SU-DHL-6 (cell line): ENCODE measurements around the gene PTPRH.

ENCODE experiments used
- H2AFZ ChIP-seq: fragments of 200-600 bp; sonication (generic); 2 replicates; pipeline ENCODE4 v1.6.1; 2014; ENCODE audit warnings: low read depth, mild to moderate bottlenecking, moderate library complexity, mixed read lengths, antibody characterized with exemption, low read length; ENCODE audit not compliant: severe bottlenecking
- H3F3A ChIP-seq: fragments of 200-600 bp; shearing (Covaris generic); 2 replicates; pipeline ENCODE4 v1.6.0; 2016; ENCODE audit warnings: antibody characterized with exemption, mild to moderate bottlenecking; ENCODE audit not compliant: insufficient read depth
- H3K27ac ChIP-seq: fragments of 200-600 bp; sonication (generic); 2 replicates; pipeline ENCODE4 v1.5.1; 2016; ENCODE audit warnings: low read depth, mild to moderate bottlenecking, low read length, moderate library complexity, mixed read lengths
- H3K27me3 ChIP-seq: fragments of 200-600 bp; sonication (generic), shearing (Covaris generic); 2 replicates; pipeline ENCODE4 v1.6.0; 2014; ENCODE audit warnings: mild to moderate bottlenecking, low read length
- H3K36me3 ChIP-seq: fragments of 200-600 bp; sonication (generic); 2 replicates; pipeline ENCODE4 v1.6.1; 2014; ENCODE audit warnings: mild to moderate bottlenecking, low read length, mixed read lengths
- H3K4me2 ChIP-seq: fragments of 300-600, 200-600 bp; shearing (Covaris generic), sonication (generic); 2 replicates; pipeline ENCODE4 v1.6.0; 2014; ENCODE audit warnings: low read length, low read depth, mild to moderate bottlenecking; ENCODE audit not compliant: poor library complexity, severe bottlenecking
- H3K4me3 ChIP-seq: fragments of 200-600 bp; sonication (generic); 2 replicates; pipeline ENCODE4 v1.5.1; 2014; ENCODE audit warnings: antibody characterized with exemption, low read length, mild to moderate bottlenecking, mixed read lengths; ENCODE audit not compliant: insufficient read depth, poor library complexity, severe bottlenecking
- H3K79me2 ChIP-seq: fragments of 200-600 bp; sonication (generic); 2 replicates; pipeline ENCODE4 v1.6.1; 2014; ENCODE audit warnings: mild to moderate bottlenecking, low read length, moderate library complexity; ENCODE audit not compliant: insufficient read depth
- H3K9ac ChIP-seq: fragments of 200-600 bp; sonication (generic); 2 replicates; pipeline ENCODE4 v1.7.0; 2014; ENCODE audit warnings: mild to moderate bottlenecking, low read length
- H3K9me2 ChIP-seq: fragments of 200-600 bp; sonication (generic); replicated peaks from 2 replicates; pipeline ENCODE4 v1.6.1; 2014; ENCODE audit warnings: low read length; ENCODE audit not compliant: insufficient read depth
- H3K9me3 ChIP-seq: fragments of 200-600 bp; sonication (generic); 2 replicates; pipeline ENCODE4 v1.6.1; 2014; ENCODE audit warnings: low read length, mixed read lengths; ENCODE audit not compliant: insufficient read depth
- H4K20me1 ChIP-seq: fragments of 200-600 bp; sonication (generic); 2 replicates; pipeline ENCODE4 v1.6.1; 2014; ENCODE audit warnings: low read depth, mild to moderate bottlenecking, antibody characterized with exemption, low read length, moderate library complexity, mixed read lengths
- CTCF ChIP-seq: fragments of 200-600 bp; sonication (generic); IDR thresholded peaks from one replicate; pipeline ENCODE4 v1.5.1; 2017; ENCODE audit warnings: antibody characterized with exemption, mild to moderate bottlenecking, low read length, moderate library complexity; ENCODE audit not compliant: insufficient read depth, poor library complexity, severe bottlenecking
- EZH2phosphoT487 ChIP-seq: fragments of 200-600 bp; sonication (generic), shearing (Covaris generic); conservative IDR thresholded peaks from 2 replicates; pipeline ENCODE4 v1.6.1; 2018; ENCODE audit warnings: mild to moderate bottlenecking, antibody characterized with exemption, low read length, moderate library complexity, mixed read lengths

Gene PTPRH

DNA sequence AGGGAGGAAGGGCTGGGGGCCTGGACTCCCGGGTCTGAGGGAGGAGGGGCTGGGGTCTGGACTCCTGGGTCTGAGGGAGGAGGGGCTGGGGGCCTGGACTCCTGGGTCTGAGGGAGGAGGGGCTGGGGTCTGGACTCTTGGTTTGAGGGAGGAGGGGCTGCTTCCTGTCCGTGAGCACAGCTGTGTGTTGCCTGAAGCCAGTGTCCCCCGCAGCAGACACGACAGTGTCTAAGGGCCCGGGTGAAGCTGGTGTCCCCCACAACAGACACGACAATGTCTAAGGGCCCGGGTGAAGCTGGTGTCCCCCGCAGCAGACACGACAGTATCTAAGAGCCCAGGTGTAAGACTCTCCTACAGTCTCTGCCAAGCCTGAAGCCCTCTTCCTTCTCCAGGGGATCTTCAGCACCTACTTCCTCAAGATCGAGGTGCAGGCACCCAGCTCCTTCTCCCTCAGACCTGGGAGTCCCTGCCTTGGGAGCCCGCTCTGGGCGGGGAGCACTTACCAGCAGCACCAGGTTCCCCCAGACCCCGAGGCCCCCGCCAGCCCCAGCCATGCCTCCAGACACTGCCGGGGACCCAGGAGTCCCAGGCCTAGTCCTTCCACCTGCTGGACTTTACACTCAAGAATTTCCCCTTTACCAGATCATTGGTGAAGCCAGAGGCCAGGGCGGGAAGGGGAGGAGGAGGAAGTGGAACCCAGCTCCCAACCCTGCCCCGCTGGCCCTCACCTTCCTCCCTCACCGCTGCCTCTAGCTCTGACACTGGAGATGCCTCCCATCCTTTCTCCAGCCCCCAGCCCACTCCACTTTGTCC, at the start of gene PTPRH:
Gene PTPRH, minus strand, starts transcription at position 622 of the 813 bp plus-strand sequence. Its CDS starts 68 bp downstream, at position 554.
- H3K4me2 ChIP-seq = no peak within 1 kb of the TSS
- no peak within 1 kb of the TSS for H3K9ac ChIP-seq
- no peaks in the 10 kb centered on the region for H3K36me3 ChIP-seq
- no peaks in the 10 kb centered on the region for H3K9me2 ChIP-seq
- no peaks in the 10 kb centered on the region for H3K27me3 ChIP-seq
- no peak within 1 kb of the TSS for H3K27ac ChIP-seq
- H3K4me3 ChIP-seq = no peak within 1 kb of the TSS
- H3K9me3 ChIP-seq = peaks cover 5% of the 10 kb centered on the region; the same call in 1 of the 2 replicates
- H2AFZ ChIP-seq = no peak within 1 kb of the TSS
- H3F3A ChIP-seq = no peaks in the 10 kb centered on the region
- no peak for TF ChIP-seq CTCF
- no peak for TF ChIP-seq EZH2phosphoT487
- no peaks in the 10 kb centered on the region for H3K79me2 ChIP-seq
- H4K20me1 ChIP-seq = no peaks in the 10 kb centered on the region

GRCh38 chr19:55258476-55258827, 49.2 kb upstream of the PTPRH start:
- Histone ChIP-seq H3K9me3 (no peaks in the 10 kb centered on the region), H3K9ac (peak overlapping the region; percentile 94), H3K9me2 (no peaks in the 10 kb centered on the region), H3K36me3 (no peaks in the 10 kb centered on the region), H4K20me1 (no peaks in the 10 kb centered on the region), H3K79me2 (peaks cover 52% of the 10 kb centered on the region), H3K27me3 (no peaks in the 10 kb centered on the region), H3K27ac (peak overlapping the region; percentile 99), H3F3A (peaks cover 50% of the 10 kb centered on the region), H2AFZ (no peak overlapping the region), H3K4me3 (peak overlapping the region; percentile 73), H3K4me2 (peak overlapping the region; percentile 98)
- TF ChIP-seq CTCF (no peak), EZH2phosphoT487 (no peak)

DNA sequence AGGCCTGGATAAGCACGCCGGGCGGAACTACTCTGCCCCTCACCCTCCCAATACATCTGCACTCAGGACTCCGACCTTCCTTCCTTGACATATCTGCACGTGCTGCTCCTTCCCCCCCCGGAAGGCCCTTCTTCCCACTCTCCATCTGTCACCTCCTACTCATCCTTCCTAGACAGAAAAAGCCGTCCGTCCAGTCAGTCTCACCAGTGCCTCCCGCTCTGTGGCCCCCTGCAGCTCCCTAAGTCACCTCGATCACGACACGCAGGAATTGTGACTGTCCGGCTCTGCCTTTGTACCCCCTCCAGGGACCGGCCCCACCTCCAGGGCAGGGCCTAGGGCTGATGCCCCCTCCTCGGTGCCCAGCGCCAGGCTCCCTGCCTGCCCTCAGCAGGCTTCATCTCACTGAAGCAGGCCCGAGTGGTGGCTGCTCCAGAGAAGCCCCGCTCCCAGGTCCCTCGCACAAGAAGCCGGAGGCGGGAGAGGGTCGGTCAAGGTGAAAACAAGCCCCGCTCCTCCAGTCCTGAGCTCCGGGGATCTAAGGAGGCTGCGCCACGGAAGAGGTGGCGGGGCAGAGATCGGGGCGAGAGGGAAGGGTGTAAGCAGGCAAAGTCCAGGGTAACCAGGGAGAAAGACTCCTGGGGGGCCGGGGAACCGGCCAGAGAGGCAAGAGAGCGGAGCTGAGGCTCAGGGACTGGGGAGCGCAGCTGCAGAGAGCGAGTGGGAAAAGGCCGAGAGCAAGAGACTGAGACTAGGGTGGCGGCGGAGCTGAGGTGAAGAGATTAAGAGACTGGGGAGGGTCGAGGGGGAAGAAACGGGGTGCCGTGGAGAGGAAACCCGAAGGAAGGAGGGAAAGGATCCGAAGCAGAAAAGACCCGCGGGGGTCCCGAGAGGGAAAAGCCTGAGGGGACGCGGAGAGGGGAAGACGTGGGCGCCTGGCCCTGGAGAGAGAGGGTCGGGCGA, 48.4 kb upstream of the PTPRH start:
- Histone ChIP-seq H3K27ac (peak overlapping the region; percentile 99), H3K4me2 (peak overlapping the region; percentile 98), H3K4me3 (peak overlapping the region; percentile 73), H3K27me3 (no peaks in the 10 kb centered on the region), H3K9ac (peak overlapping the region; percentile 94), H3K9me2 (no peaks in the 10 kb centered on the region), H3K36me3 (no peaks in the 10 kb centered on the region), H3F3A (peaks cover 50% of the 10 kb centered on the region), H4K20me1 (no peaks in the 10 kb centered on the region), H3K79me2 (peaks cover 59% of the 10 kb centered on the region), H3K9me3 (no peaks in the 10 kb centered on the region), H2AFZ (no peak overlapping the region)
- no peak for TF ChIP-seq CTCF
- TF ChIP-seq EZH2phosphoT487 = no peak
